Activated CD4-positive, alpha-beta T cell treated with anti-CD3 and anti-CD28 coated beads for 48 hours (primary cell): ENCODE measurements around the gene CCNYL1.

Experiments used
- DNase-seq: peaks from one replicate; pipeline ENCODE4 v3.0.0-alpha.2; 2020

Gene CCNYL1

GRCh38 chr2:207768168-207768865 is 56.9 kb downstream of the CCNYL1 start:
- DNase-seq = peak; percentile 46

GRCh38 chr2:207768866-207769596 is 57.6 kb downstream of the CCNYL1 start:
- DNase-seq = peak; percentile 45

GRCh38 chr2:207770602-207771404 is 59.4 kb downstream of the CCNYL1 start:
- DNase-seq = peak; percentile 16

- no peak for DNase-seq
Observed at GRCh38 chr2:207771421-207771820, 60.0 kb downstream of the CCNYL1 start.

- DNase-seq = peak; percentile 67
Observed at GRCh38 chr2:207772081-207772843, 60.8 kb downstream of the CCNYL1 start.

GRCh38 chr2:207772844-207773205 is 61.4 kb downstream of the CCNYL1 start:
- no peak for DNase-seq

GRCh38 chr2:207775473-207775872 is 64.0 kb downstream of the CCNYL1 start:
- no peak for DNase-seq

GRCh38 chr2:207777124-207777523 is 65.7 kb downstream of the CCNYL1 start:
- DNase-seq = no peak

GRCh38 chr2:207778298-207778882 is 67.0 kb downstream of the CCNYL1 start:
- no peak for DNase-seq

GRCh38 chr2:207779523-207779922 is 68.1 kb downstream of the CCNYL1 start:
- DNase-seq = no peak

GRCh38 chr2:207782238-207783030 is 71.0 kb downstream of the CCNYL1 start:
- DNase-seq = no peak

GRCh38 chr2:207783514-207783913 is 72.1 kb downstream of the CCNYL1 start:
- no peak for DNase-seq

GRCh38 chr2:207784898-207785297 is 73.5 kb downstream of the CCNYL1 start:
- no peak for DNase-seq

GRCh38 chr2:207787017-207787416 is 75.6 kb downstream of the CCNYL1 start:
- no peak for DNase-seq

GRCh38 chr2:207787800-207788199 is 76.4 kb downstream of the CCNYL1 start:
- no peak for DNase-seq

GRCh38 chr2:207790898-207791297 is 79.5 kb downstream of the CCNYL1 start:
- no peak for DNase-seq

GRCh38 chr2:207791579-207792243 is 80.3 kb downstream of the CCNYL1 start:
- DNase-seq = no peak

GRCh38 chr2:207792244-207792785 is 80.9 kb downstream of the CCNYL1 start:
- no peak for DNase-seq

GRCh38 chr2:207796585-207797350 is 85.3 kb downstream of the CCNYL1 start:
- DNase-seq = no peak

GRCh38 chr2:207801259-207801658 is 89.8 kb downstream of the CCNYL1 start:
- DNase-seq = no peak
